Fibroblast of villous mesenchyme (primary cell): ENCODE results near the gene PKP2. TPM values are rescaled to one million over a fixed set of nuclear protein-coding genes. Genes with fewer than 3 reads are reported as not detected.

ENCODE experiments used
- DNase-seq: peaks from one replicate; pipeline ENCODE4 v3.0.0-alpha.2; 2010; ENCODE audit warnings: low read depth
- H3K4me3 ChIP-seq: 2 replicates; pipeline ENCODE4 v1.5.1; 2011; ENCODE audit warnings: low read depth, mild to moderate bottlenecking, low read length
- total RNA-seq: library from RNA; depleted of rRNA; stranded (reverse); fragments of >200 nt; gene quantifications from 2 replicates; pipeline ENCODE4 v1.2.3, GENCODE V29; 2012
- TF ChIP-seq, protein P1 (sequence below): IDR thresholded peaks from 2 replicates; pipeline ENCODE4 v1.5.1; 2012; ENCODE audit warnings: low read depth, mild to moderate bottlenecking, low read length; ENCODE audit not compliant: insufficient read depth

Gene PKP2
- total RNA-seq, 1 donor: 9.5 TPM

DNA sequence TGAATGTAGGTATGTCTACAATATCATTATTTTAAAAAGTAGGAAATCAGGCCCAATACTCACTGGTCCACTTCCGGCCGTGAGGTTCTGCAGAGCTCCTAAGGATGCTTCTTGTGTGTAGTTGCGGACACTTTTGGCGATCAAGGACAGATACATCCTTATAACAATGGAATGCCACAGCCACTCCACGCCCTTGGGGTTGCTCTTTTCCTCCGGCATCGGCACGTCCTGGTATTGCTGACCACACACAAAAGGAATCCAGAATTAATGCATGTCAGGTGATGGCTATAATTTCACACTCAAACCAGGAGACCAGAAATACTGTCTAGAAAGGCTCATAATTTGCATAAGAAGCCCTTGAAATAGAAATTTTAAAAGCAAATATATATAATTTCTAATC lies 75.3 kb downstream of the PKP2 start:
- TF ChIP-seq, protein P1, sequence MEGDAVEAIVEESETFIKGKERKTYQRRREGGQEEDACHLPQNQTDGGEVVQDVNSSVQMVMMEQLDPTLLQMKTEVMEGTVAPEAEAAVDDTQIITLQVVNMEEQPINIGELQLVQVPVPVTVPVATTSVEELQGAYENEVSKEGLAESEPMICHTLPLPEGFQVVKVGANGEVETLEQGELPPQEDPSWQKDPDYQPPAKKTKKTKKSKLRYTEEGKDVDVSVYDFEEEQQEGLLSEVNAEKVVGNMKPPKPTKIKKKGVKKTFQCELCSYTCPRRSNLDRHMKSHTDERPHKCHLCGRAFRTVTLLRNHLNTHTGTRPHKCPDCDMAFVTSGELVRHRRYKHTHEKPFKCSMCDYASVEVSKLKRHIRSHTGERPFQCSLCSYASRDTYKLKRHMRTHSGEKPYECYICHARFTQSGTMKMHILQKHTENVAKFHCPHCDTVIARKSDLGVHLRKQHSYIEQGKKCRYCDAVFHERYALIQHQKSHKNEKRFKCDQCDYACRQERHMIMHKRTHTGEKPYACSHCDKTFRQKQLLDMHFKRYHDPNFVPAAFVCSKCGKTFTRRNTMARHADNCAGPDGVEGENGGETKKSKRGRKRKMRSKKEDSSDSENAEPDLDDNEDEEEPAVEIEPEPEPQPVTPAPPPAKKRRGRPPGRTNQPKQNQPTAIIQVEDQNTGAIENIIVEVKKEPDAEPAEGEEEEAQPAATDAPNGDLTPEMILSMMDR: no peak
- H3K4me3 ChIP-seq: no peak overlapping the region
- DNase-seq: no peak

DNA sequence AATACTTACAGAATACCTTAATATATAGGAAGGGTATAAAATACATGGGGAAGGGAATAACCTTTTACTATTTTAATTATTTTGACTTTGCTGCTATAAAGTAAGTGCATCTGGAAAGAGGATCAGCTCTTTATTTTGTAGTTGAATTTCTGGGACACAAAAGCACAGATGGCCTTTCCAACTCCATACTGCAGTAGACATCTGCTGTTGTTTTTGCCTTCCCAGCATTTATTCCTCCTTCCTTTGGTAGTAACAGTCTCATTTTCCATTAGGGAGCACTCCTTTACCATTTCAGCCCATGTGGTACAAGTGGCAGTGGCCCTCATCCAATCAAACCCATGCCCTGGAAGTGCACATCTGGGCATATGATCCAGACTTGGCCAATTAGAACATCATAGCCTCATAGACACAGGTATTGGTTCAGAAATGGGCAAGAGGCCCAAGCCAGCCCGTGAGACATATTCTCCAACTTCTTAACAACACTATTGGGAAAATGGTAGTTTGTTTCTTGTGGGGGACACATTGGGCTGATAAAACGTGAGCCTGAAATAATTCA lies 76.1 kb downstream of the PKP2 start:
- no peak for DNase-seq
- TF ChIP-seq, protein P1: no peak

DNA sequence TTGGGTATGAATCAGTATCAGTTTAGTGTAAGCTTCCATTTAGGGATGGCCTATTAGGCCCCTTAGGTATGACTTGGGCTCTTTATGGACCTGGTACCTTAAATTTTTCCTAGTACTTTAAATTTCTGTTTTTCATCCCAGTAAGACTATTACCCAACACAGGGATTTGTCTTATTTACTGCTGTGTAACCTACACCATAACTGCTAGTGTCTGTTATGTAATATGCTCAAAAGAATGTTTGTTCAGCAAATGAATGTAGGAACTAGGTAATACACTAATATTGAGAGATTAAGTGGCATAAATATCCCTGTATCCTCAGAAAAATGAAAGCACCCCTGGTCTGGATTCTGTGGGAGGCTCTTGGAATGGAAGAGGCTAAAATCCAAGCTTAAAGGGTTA lies 77.2 kb downstream of the PKP2 start:
- no peak overlapping the region for H3K4me3 ChIP-seq
- TF ChIP-seq, protein P1: no peak
- peak; percentile 27 for DNase-seq

More for the DNA sequence above, 76.1 kb downstream of the PKP2 start:
- no peak overlapping the region for H3K4me3 ChIP-seq

- no peak for DNase-seq
- TF ChIP-seq, protein P1: no peak
- H3K4me3 ChIP-seq: no peak overlapping the region
These were observed 84.7 kb downstream of the PKP2 start for GRCh38 chr12:32811686-32812392.

DNA sequence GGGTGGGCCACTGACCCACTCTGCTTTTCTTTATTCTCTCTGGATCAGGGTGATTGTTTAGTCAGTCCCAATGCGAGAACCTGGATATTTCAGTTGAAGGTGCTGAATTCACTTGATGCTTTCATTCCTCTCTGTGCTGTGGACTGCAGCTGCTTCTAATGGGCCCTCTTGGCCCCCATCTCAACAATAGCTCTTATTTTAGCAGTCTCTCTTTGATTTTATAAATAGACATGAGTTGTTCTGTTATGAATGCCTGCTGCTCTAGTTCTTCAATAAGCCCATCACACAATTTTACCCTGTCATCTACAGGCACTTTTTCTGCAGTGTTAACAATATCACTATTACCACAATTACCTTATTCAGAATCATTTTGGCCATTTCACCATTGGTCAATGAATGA lies 86.7 kb downstream of the PKP2 start:
- H3K4me3 ChIP-seq: no peak overlapping the region
- TF ChIP-seq, protein P1: no peak
- DNase-seq: no peak

- DNase-seq: no peak
- TF ChIP-seq, protein P1: no peak
- no peak overlapping the region for H3K4me3 ChIP-seq
These were observed 87.4 kb downstream of the PKP2 start for GRCh38 chr12:32809196-32809595.
